HG03571 (cell line): ENCODE measurements around the gene ALG2.
A peak's percentile ranks its signal among the peaks of the same experiment; 100 is the strongest.
"Not testable (repeated sequence)": the region's sequence is repeated elsewhere in the genome, so short reads cannot be mapped to it uniquely, and the experiment has no call there.

Source experiments
- ATAC-seq: cut with Tn5 transposase; IDR thresholded peaks from one replicate; pipeline ENCODE4 v1.9.1; 2021; ENCODE audit not compliant: unreplicated experiment

Gene ALG2

GRCh38 chr9:99197124-99197630, 24.6 kb downstream of the ALG2 start:
- ATAC-seq = no peak

- not testable (repeated sequence) for ATAC-seq
Measured at GRCh38 chr9:99196484-99196883, 25.3 kb downstream of the ALG2 start.

- no peak for ATAC-seq
Measured at GRCh38 chr9:99193466-99193821, 28.3 kb downstream of the ALG2 start.

- no peak for ATAC-seq
Measured at GRCh38 chr9:99192786-99193465, 28.8 kb downstream of the ALG2 start.

GRCh38 chr9:99190597-99191283, 31.0 kb downstream of the ALG2 start:
- ATAC-seq = no peak

GRCh38 chr9:99189887-99190596, 31.7 kb downstream of the ALG2 start:
- ATAC-seq = no peak

GRCh38 chr9:99189186-99189585, 32.6 kb downstream of the ALG2 start:
- no peak for ATAC-seq

GRCh38 chr9:99187311-99187710, 34.4 kb downstream of the ALG2 start:
- no peak for ATAC-seq

- no peak for ATAC-seq
Measured at GRCh38 chr9:99185934-99186333, 35.8 kb downstream of the ALG2 start.

- ATAC-seq = no peak
Measured at GRCh38 chr9:99185348-99185632, 36.5 kb downstream of the ALG2 start.

- peak; percentile 45 for ATAC-seq
Measured at GRCh38 chr9:99184475-99185347, 37.0 kb downstream of the ALG2 start.

- no peak for ATAC-seq
Measured at GRCh38 chr9:99184110-99184474, 37.6 kb downstream of the ALG2 start.

GRCh38 chr9:99183616-99184015, 38.1 kb downstream of the ALG2 start:
- no peak for ATAC-seq

- ATAC-seq = no peak
Measured at GRCh38 chr9:99182356-99182755, 39.4 kb downstream of the ALG2 start.

GRCh38 chr9:99181621-99182020, 40.1 kb downstream of the ALG2 start:
- peak; percentile 43 for ATAC-seq

- ATAC-seq = no peak
Measured at GRCh38 chr9:99181206-99181605, 40.5 kb downstream of the ALG2 start.

- ATAC-seq = no peak
Measured at GRCh38 chr9:99180662-99181061, 41.1 kb downstream of the ALG2 start.

GRCh38 chr9:99180199-99180598, 41.5 kb downstream of the ALG2 start:
- no peak for ATAC-seq

- ATAC-seq = no peak
Measured at GRCh38 chr9:99178912-99179872, 42.5 kb downstream of the ALG2 start.
